Keratinocyte (primary cell): ENCODE results near the gene FNDC3A. TPM values are rescaled to one million over a fixed set of nuclear protein-coding genes. Genes with fewer than 3 reads are reported as not detected.

Source experiments
- DNase-seq: peaks from one replicate; pipeline ENCODE4 v3.0.0-alpha.2; 2011; ENCODE audit warnings: low read depth, missing footprints, low spot score
- FAIRE-seq: peaks from 2 replicates; lab custom pipeline; 2011; peaks lifted over from hg19 to GRCh38; lab: Jason Lieb, UNC
- H2AFZ ChIP-seq: 2 replicates; pipeline ENCODE4 v1.6.0; 2012; ENCODE audit warnings: low read length, control low read depth, inconsistent platforms; ENCODE audit not compliant: control insufficient read depth
- H3K27ac ChIP-seq: 2 replicates; pipeline ENCODE4 v1.5.1; 2011; ENCODE audit warnings: low read length; ENCODE audit not compliant: control insufficient read depth, insufficient read depth
- H3K27me3 ChIP-seq: 3 replicates; pipeline ENCODE4 v1.6.0; 2011; ENCODE audit warnings: low read length; ENCODE audit not compliant: control insufficient read depth, insufficient read depth; ENCODE audit errors: extremely low read depth
- H3K36me3 ChIP-seq, 2 experiments: 2 replicates in 1 of 2; 3 replicates in 1 of 2; pipeline ENCODE4 v1.5.1; 2011; ENCODE audit warnings: low read length in 2 of 2, mild to moderate bottlenecking in 1 of 2; ENCODE audit not compliant: control insufficient read depth in 2 of 2, insufficient read depth in 2 of 2; ENCODE audit errors: extremely low read depth in 1 of 2
- H3K4me1 ChIP-seq: 3 replicates; pipeline ENCODE4 v1.5.1; 2011; ENCODE audit warnings: low read length; ENCODE audit not compliant: control insufficient read depth, insufficient read depth; ENCODE audit errors: extremely low read depth
- H3K4me2 ChIP-seq: 3 replicates; pipeline ENCODE4 v1.6.0; 2011; ENCODE audit warnings: low read depth, low read length; ENCODE audit not compliant: control insufficient read depth, insufficient read depth; ENCODE audit errors: extremely low read depth
- H3K4me3 ChIP-seq, 3 experiments: fragments of 200-600 bp in 1 of 3; sonication (generic) in 1 of 3; 2 replicates in 2 of 3; 3 replicates in 1 of 3; pipeline ENCODE4 v1.5.1; 2011 to 2016; ENCODE audit warnings: low read length in 3 of 3, mild to moderate bottlenecking in 3 of 3, control low read depth in 2 of 3, inconsistent platforms in 1 of 3, low read depth in 1 of 3, mixed read lengths in 1 of 3, mixed run types in 1 of 3, moderate library complexity in 1 of 3; ENCODE audit not compliant: control insufficient read depth in 2 of 3, insufficient read depth in 2 of 3; ENCODE audit errors: extremely low read depth in 1 of 3
- H3K79me2 ChIP-seq: 2 replicates; pipeline ENCODE4 v1.6.0; 2012; ENCODE audit warnings: low read length; ENCODE audit not compliant: control insufficient read depth, insufficient read depth
- H3K9ac ChIP-seq: 3 replicates; pipeline ENCODE4 v1.6.0; 2011; ENCODE audit warnings: low read length; ENCODE audit not compliant: control insufficient read depth, insufficient read depth; ENCODE audit errors: extremely low read depth
- H3K9me1 ChIP-seq: 3 replicates; pipeline ENCODE4 v1.6.0; 2011; ENCODE audit warnings: low read length; ENCODE audit not compliant: control insufficient read depth, insufficient read depth; ENCODE audit errors: extremely low read depth
- H3K9me3 ChIP-seq: 2 replicates; pipeline ENCODE4 v1.5.1; 2012; ENCODE audit warnings: low read depth, low read length; ENCODE audit not compliant: control insufficient read depth
- H4K20me1 ChIP-seq: 3 replicates; pipeline ENCODE4 v1.6.0; 2011; ENCODE audit warnings: low read length; ENCODE audit not compliant: control insufficient read depth, insufficient read depth; ENCODE audit errors: extremely low read depth
- EZH2 ChIP-seq: IDR thresholded peaks from one replicate; pipeline ENCODE4 v1.6.1; 2012; ENCODE audit warnings: inconsistent platforms, mild to moderate bottlenecking, low read length, moderate library complexity
- dilution Hi-C: fragments of 300-500 bp; cut with MboI; formaldehyde crosslinking; loops from one replicate; pipeline ENCODE4 v1.7.0; 2020; ENCODE audit warnings: low sequenced_read_pairs; ENCODE audit not compliant: extremely low pct_ligation_motif_present
- polyA plus RNA-seq, 5 experiments: library from polyadenylated mRNA; depleted of rRNA in 3 of 5; stranded (reverse) in 3 of 5; stranded (forward) in 1 of 5; unstranded in 1 of 5; fragments of >200 nt; gene quantifications; 1 replicate in 1 of 5; 2 replicates in 3 of 5; 3 replicates in 1 of 5; pipeline versions ENCODE4 v1.2.1 to v1.2.3, GENCODE V29; 2011 to 2012; ENCODE audit warnings: missing spikeins in 2 of 5, low read depth in 1 of 5, low replicate concordance in 1 of 5
- TF ChIP-seq, protein P1 (sequence below), 3 experiments: IDR thresholded peaks in 1 of 3; conservative IDR thresholded peaks in 1 of 3; optimal IDR thresholded peaks in 1 of 3; 2 replicates in 2 of 3; 3 replicates in 1 of 3; pipeline versions ENCODE3 to v1.5.1; 2011; ENCODE audit warnings: low read length in 3 of 3, mild to moderate bottlenecking in 3 of 3, moderate library complexity in 2 of 3, control low read depth in 1 of 3, inconsistent platforms in 1 of 3; ENCODE audit not compliant: insufficient read depth in 2 of 3; ENCODE audit errors: extremely low read depth in 1 of 3

FNDC3A gene
- polyA plus RNA-seq, 1 donor (not counting 4 experiments of a cell fraction or from before 2014, with no cell fraction given): 28.4 TPM

DNA sequence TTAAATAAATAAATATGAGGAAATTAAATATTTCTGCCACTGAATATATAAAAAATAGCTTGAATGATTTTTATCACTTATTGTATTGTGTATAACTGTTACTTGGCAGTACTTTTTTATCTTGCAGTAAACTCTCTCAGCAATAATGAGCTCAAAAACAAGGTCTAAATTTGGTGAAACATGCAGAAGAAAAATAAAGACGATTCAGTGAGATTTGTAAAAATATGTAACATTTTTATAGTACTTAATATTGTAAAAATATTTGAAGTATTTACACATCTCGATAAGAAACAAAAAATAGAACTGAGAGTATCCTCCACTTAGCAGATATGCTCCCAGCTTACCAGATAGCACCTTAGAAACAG is 123.8 kb downstream of the FNDC3A start:
- no peaks in the 10 kb centered on the region for H3K27me3 ChIP-seq
- H3K9ac ChIP-seq: no peak overlapping the region
- no peaks in the 10 kb centered on the region for H4K20me1 ChIP-seq
- FAIRE-seq (no peak), DNase-seq (no peak)
- H3K9me1 ChIP-seq: no peaks in the 10 kb centered on the region
- no peaks in the 10 kb centered on the region for H3K36me3 ChIP-seq
- no peak for TF ChIP-seq EZH2
- TF ChIP-seq, protein P1, sequence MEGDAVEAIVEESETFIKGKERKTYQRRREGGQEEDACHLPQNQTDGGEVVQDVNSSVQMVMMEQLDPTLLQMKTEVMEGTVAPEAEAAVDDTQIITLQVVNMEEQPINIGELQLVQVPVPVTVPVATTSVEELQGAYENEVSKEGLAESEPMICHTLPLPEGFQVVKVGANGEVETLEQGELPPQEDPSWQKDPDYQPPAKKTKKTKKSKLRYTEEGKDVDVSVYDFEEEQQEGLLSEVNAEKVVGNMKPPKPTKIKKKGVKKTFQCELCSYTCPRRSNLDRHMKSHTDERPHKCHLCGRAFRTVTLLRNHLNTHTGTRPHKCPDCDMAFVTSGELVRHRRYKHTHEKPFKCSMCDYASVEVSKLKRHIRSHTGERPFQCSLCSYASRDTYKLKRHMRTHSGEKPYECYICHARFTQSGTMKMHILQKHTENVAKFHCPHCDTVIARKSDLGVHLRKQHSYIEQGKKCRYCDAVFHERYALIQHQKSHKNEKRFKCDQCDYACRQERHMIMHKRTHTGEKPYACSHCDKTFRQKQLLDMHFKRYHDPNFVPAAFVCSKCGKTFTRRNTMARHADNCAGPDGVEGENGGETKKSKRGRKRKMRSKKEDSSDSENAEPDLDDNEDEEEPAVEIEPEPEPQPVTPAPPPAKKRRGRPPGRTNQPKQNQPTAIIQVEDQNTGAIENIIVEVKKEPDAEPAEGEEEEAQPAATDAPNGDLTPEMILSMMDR (optimal IDR thresholded peaks at IDR 0.05 in 1 of 3, IDR thresholded peaks at IDR 0.05 in 1 of 3, conservative IDR thresholded peaks at IDR 0.05 in 1 of 3; ENCODE audit: extremely low read depth in 1 of 3, insufficient read depth in 2 of 3, low read length in 3 of 3): no peak
- H3K9me3 ChIP-seq: no peaks in the 10 kb centered on the region
- H3K4me3 ChIP-seq: no peak overlapping the region
- no peak overlapping the region for H3K27ac ChIP-seq
- dilution Hi-C loops: no loop called here
- no peaks in the 10 kb centered on the region for H3K79me2 ChIP-seq
- peaks cover 25% of the 10 kb centered on the region for H3K4me1 ChIP-seq
- no peak overlapping the region for H2AFZ ChIP-seq
- H3K4me2 ChIP-seq: no peak overlapping the region

- no peaks in the 10 kb centered on the region for H3K36me3 ChIP-seq
- no peak overlapping the region for H3K4me2 ChIP-seq
- peaks cover 25% of the 10 kb centered on the region for H3K4me1 ChIP-seq
- no peaks in the 10 kb centered on the region for H3K27me3 ChIP-seq
- H3K9ac ChIP-seq: no peak overlapping the region
- no peak overlapping the region for H2AFZ ChIP-seq
- dilution Hi-C loops: no loop called here
- no peak for DNase-seq
- no peaks in the 10 kb centered on the region for H3K9me3 ChIP-seq
- H3K27ac ChIP-seq: no peak overlapping the region
- H3K79me2 ChIP-seq: no peaks in the 10 kb centered on the region
- no peaks in the 10 kb centered on the region for H3K9me1 ChIP-seq
- H4K20me1 ChIP-seq: no peaks in the 10 kb centered on the region
- H3K4me3 ChIP-seq: no peak overlapping the region
- no peak for FAIRE-seq
- TF ChIP-seq, protein P1 (optimal IDR thresholded peaks at IDR 0.05 in 1 of 3, IDR thresholded peaks at IDR 0.05 in 1 of 3, conservative IDR thresholded peaks at IDR 0.05 in 1 of 3; ENCODE audit: extremely low read depth in 1 of 3, insufficient read depth in 2 of 3, low read length in 3 of 3): no peak
- no peak for TF ChIP-seq EZH2
Observed at GRCh38 chr13:49100637-49101570, 125.2 kb downstream of the FNDC3A start.
